Smooth muscle cell of the brain vasculature (primary cell): ENCODE results near the gene RTRAF.

Source experiments
- DNase-seq: peaks from one replicate; pipeline ENCODE4 v3.0.0-alpha.2; 2012; ENCODE audit warnings: low read depth, low spot score

Gene RTRAF

GRCh38 chr14:52049271-52049670 lies 59.9 kb downstream of the RTRAF start:
- DNase-seq, result no peak

- DNase-seq, result no peak
Observed at GRCh38 chr14:52049721-52050588, 60.6 kb downstream of the RTRAF start.

DNA sequence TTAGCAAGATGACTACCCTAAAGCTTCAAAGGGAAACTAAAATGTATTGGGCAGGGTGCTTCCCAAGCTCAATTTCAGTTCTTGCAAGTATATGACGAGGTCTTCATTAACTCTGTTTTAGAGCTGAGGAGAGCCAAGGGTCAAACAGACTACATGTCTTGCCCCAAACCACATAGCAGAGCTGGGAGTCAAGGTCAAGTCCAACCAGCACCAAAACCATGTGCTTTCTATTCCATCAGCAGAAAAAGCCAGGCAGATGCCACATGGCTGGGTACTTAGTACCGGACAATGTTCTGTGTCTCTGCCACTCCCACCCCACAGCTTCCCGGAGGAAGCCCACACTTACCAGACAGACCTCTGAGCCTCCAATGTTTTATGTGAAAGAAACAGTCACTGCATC lies 61.9 kb downstream of the RTRAF start:
- DNase-seq, result no peak

DNA sequence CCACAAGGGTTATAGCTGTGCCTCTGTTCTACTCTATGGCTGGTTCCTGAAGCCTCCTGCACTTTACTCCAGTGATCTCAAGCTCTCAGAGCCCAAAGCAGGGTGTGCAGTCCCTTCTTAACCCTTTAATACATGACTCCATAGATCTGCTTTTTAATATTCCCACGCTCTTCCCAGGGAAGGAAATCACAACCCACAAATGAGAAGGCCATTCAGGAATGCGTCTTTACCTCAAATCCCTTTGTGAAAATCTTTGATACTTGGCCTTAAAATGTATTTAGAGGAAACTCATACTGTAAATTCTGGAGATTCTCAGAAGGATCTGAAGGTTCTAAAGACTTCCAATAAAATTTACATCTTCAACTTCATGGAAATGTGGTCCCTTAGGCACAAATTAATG lies 62.5 kb downstream of the RTRAF start:
- no peak for DNase-seq

DNA sequence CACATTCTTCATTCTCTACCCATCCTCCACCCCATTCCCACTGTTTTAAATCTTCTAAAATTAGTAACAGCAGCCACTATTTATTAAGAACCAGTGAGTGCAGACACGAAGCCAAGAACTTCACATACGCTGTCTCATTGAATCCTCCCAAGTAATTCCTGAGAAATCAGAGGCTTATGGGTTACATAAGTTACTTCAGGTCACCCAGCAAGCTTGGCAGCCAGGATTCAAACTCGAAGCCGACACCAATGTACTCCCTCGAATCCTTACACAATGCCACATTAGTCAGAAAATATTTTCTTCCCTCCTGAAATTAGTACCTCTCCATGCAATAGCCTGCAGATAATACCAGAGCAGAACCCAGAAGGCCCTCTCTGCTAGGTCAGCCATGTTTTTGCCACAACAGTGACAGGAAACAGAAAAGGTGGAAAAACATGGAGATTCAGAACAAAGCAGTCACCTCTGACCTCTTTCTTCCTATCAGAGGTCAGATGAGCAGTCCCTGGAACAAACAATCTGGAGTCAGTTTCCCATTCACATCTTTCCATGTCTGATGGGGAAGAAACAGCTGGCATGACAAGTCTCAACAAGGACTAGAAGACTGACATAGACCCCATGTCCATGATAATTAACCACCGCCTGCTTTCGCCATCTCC lies 63.1 kb downstream of the RTRAF start:
- no peak for DNase-seq

GRCh38 chr14:52053044-52053443 lies 63.7 kb downstream of the RTRAF start:
- no peak for DNase-seq

DNA sequence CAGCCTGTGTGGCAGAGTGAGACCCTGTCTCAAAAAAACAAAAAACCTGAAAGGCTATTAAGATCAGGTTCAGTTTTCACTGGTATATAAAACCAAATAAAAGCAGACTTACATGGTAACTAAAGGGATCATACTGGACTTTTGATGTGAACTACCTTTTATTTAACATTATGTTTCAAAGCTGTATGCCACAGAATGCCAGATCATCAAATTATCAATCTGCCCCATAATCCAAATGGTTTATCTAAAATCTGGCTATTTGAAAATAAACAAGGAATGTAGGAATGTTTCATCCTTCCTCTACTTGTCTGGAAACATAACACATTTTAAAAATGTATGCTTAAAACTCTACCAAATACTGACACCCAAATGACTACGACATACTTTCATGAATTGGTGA lies 65.3 kb downstream of the RTRAF start:
- no peak for DNase-seq

GRCh38 chr14:52055167-52055566 lies 65.8 kb downstream of the RTRAF start:
- no peak for DNase-seq

GRCh38 chr14:52058341-52058740 lies 69.0 kb downstream of the RTRAF start:
- no peak for DNase-seq

GRCh38 chr14:52059649-52060048 lies 70.3 kb downstream of the RTRAF start:
- no peak for DNase-seq

- DNase-seq, result no peak
Observed at GRCh38 chr14:52060080-52060479, 70.7 kb downstream of the RTRAF start.
